ENCODE results near the gene RUSC1. TPM values are rescaled to one million over a fixed set of nuclear protein-coding genes. Genes with fewer than 3 reads are reported as not detected.

RUSC1 gene
- total RNA-seq, 1 experiment from 2014 or later, result 69.2 TPM

DNA sequence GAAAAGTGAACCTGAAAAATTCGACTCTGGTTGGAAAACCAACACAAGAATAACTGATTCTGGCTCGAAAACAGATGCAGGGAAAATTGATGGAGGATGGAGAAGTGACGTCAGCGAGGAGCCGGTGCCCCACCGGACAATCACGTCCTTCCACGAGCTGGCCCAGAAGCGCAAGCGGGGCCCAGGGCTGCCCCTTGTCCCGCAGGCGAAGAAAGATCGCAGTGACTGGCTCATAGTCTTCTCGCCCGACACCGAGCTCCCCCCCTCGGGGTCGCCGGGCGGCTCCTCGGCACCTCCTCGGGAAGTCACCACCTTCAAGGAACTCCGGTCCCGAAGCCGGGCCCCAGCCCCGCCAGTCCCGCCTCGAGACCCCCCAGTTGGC is 1.9 kb downstream of the RUSC1 start:
- no peaks in the 10 kb centered on the region for H4K20me1 ChIP-seq (ENCODE audit: insufficient read depth)
- ChIA-PET CTCF (interaction anchor here (1.0 to 3.9 kb wide), 2 partner anchors 72 to 149 kb away, joined by 5 to 44 read pairs; partner anchors contain the start of gene KRTCAP2), POLR2A (interaction anchor here (0.6 kb wide), 1 partner anchor 254 kb away, joined by 4 read pairs; no protein-coding TSS in a partner anchor), RAD21 (ENCODE audit: low non-redundant PET in 1 of 2, low total read pairs in 2 of 2, uncharacterized antibody in 2 of 2, unreplicated experiment in 2 of 2) (no interaction called here)
- peaks cover 24 to 36% of the 10 kb centered on the region in 2 experiments; a peak in 3 of 4 replicates for H3K36me3 ChIP-seq (ENCODE audit: control insufficient read depth in 1 of 2, insufficient read depth in 2 of 2, low read length in 2 of 2)
- peak overlapping the region; percentile 100 for H3K4me2 ChIP-seq (ENCODE audit: low read length)
- no peak for TF ChIP-seq JUND (IDR thresholded peaks at IDR 0.05)
- TF ChIP-seq EGR1 (IDR thresholded peaks at IDR 0.05; ENCODE audit: low read depth), result no peak
- TF ChIP-seq EZH2phosphoT487 (IDR thresholded peaks at IDR 0.05; ENCODE audit: borderline replicate concordance), result no peak
- TF ChIP-seq ZFX (IDR thresholded peaks at IDR 0.05), result no peak
- TF ChIP-seq, protein P1, sequence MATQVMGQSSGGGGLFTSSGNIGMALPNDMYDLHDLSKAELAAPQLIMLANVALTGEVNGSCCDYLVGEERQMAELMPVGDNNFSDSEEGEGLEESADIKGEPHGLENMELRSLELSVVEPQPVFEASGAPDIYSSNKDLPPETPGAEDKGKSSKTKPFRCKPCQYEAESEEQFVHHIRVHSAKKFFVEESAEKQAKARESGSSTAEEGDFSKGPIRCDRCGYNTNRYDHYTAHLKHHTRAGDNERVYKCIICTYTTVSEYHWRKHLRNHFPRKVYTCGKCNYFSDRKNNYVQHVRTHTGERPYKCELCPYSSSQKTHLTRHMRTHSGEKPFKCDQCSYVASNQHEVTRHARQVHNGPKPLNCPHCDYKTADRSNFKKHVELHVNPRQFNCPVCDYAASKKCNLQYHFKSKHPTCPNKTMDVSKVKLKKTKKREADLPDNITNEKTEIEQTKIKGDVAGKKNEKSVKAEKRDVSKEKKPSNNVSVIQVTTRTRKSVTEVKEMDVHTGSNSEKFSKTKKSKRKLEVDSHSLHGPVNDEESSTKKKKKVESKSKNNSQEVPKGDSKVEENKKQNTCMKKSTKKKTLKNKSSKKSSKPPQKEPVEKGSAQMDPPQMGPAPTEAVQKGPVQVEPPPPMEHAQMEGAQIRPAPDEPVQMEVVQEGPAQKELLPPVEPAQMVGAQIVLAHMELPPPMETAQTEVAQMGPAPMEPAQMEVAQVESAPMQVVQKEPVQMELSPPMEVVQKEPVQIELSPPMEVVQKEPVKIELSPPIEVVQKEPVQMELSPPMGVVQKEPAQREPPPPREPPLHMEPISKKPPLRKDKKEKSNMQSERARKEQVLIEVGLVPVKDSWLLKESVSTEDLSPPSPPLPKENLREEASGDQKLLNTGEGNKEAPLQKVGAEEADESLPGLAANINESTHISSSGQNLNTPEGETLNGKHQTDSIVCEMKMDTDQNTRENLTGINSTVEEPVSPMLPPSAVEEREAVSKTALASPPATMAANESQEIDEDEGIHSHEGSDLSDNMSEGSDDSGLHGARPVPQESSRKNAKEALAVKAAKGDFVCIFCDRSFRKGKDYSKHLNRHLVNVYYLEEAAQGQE (IDR thresholded peaks at IDR 0.05; ENCODE audit: low read depth), result no peak
- TF ChIP-seq EZH2 (IDR thresholded peaks at IDR 0.05), result no peak
- TF ChIP-seq RAD21 (IDR thresholded peaks at IDR 0.05; ENCODE audit: low read depth), result no peak
- no peak for TF ChIP-seq POLR2A (IDR thresholded peaks at IDR 0.05; ENCODE audit: borderline replicate concordance, extremely low read depth, insufficient read depth, insufficient read length)
- no peak for TF ChIP-seq CBX3 (IDR thresholded peaks at IDR 0.05; ENCODE audit: low read depth)
- no peak for TF ChIP-seq POLR2AphosphoS5 (IDR thresholded peaks at IDR 0.05; ENCODE audit: low read depth, low read length)
- no peak for TF ChIP-seq SRF (IDR thresholded peaks at IDR 0.05; ENCODE audit: low read depth)
- TF ChIP-seq, protein P2, sequence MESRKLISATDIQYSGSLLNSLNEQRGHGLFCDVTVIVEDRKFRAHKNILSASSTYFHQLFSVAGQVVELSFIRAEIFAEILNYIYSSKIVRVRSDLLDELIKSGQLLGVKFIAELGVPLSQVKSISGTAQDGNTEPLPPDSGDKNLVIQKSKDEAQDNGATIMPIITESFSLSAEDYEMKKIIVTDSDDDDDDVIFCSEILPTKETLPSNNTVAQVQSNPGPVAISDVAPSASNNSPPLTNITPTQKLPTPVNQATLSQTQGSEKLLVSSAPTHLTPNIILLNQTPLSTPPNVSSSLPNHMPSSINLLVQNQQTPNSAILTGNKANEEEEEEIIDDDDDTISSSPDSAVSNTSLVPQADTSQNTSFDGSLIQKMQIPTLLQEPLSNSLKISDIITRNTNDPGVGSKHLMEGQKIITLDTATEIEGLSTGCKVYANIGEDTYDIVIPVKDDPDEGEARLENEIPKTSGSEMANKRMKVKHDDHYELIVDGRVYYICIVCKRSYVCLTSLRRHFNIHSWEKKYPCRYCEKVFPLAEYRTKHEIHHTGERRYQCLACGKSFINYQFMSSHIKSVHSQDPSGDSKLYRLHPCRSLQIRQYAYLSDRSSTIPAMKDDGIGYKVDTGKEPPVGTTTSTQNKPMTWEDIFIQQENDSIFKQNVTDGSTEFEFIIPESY (IDR thresholded peaks at IDR 0.05; ENCODE audit: extremely low read depth, insufficient replicate concordance, low read length), result no peak
- TF ChIP-seq FOSL1 (IDR thresholded peaks at IDR 0.05; ENCODE audit: low read depth), result no peak
- TF ChIP-seq, protein P3, sequence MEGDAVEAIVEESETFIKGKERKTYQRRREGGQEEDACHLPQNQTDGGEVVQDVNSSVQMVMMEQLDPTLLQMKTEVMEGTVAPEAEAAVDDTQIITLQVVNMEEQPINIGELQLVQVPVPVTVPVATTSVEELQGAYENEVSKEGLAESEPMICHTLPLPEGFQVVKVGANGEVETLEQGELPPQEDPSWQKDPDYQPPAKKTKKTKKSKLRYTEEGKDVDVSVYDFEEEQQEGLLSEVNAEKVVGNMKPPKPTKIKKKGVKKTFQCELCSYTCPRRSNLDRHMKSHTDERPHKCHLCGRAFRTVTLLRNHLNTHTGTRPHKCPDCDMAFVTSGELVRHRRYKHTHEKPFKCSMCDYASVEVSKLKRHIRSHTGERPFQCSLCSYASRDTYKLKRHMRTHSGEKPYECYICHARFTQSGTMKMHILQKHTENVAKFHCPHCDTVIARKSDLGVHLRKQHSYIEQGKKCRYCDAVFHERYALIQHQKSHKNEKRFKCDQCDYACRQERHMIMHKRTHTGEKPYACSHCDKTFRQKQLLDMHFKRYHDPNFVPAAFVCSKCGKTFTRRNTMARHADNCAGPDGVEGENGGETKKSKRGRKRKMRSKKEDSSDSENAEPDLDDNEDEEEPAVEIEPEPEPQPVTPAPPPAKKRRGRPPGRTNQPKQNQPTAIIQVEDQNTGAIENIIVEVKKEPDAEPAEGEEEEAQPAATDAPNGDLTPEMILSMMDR (IDR thresholded peaks at IDR 0.05 in 2 of 3, conservative IDR thresholded peaks at IDR 0.05 in 1 of 3; ENCODE audit: borderline replicate concordance in 1 of 3, insufficient read depth in 1 of 3, low read depth in 2 of 3, low read length in 2 of 3), result no peak
- TF ChIP-seq SIN3A (IDR thresholded peaks at IDR 0.05; ENCODE audit: low read depth), result no peak
- intact Hi-C loops (cut with micrococcal nuclease), result loop anchor here (5.0 to 10.0 kb wide), 2 partner anchors 148 to 270 kb away; partner anchors contain the start of genes KRTCAP2 and TRIM46
- H3K4me3 ChIP-seq (replicated peaks in 1 of 2; ENCODE audit: low read depth in 1 of 2, low read length in 2 of 2), result peak overlapping the region; percentile 83 to 96
- peak overlapping the region; percentile 96 for H3K27ac ChIP-seq (ENCODE audit: low read depth, low read length)
- H3K79me2 ChIP-seq (ENCODE audit: insufficient read depth, low read length), result peaks cover 32% of the 10 kb centered on the region; the same call in 1 of the 2 replicates
- H3K27me3 ChIP-seq (ENCODE audit: insufficient read depth, low read length), result no peaks in the 10 kb centered on the region
- no peaks in the 10 kb centered on the region for H3K9me2 ChIP-seq (ENCODE audit: insufficient read depth)
- H3K4me1 ChIP-seq (ENCODE audit: control insufficient read depth in 1 of 2, insufficient read depth in 2 of 2, low read length in 2 of 2), result peaks cover 15 to 25% of the 10 kb centered on the region in 2 experiments
- ATAC-seq, result no peak
- BruUV-seq (replicated peaks), result no TSS peak
- H3K9me3 ChIP-seq (ENCODE audit: control insufficient read depth in 1 of 2, insufficient read depth in 1 of 2, low read depth in 1 of 2, low read length in 2 of 2), result no peaks in the 10 kb centered on the region
- DNase-seq (ENCODE audit: low read depth, low spot score), result no peak
- peak overlapping the region; percentile 87 for H3K9ac ChIP-seq (ENCODE audit: low read length)
- no peak overlapping the region for H2AFZ ChIP-seq (ENCODE audit: low read depth, low read length, poor library complexity, severe bottlenecking)

Measured in HCT116 (cell line).